HepG2 (cell line): ENCODE measurements around the gene PTH1R. TPM values are rescaled to one million over a fixed set of nuclear protein-coding genes. Genes with fewer than 3 reads are reported as not detected.

Source experiments
- ATAC-seq: fragments of 200-7000 bp; cut with Tn5 transposase; 3 replicates; pipeline ENCODE4 v1.9.1; 2020; ENCODE audit warnings: mild to moderate bottlenecking, moderate library complexity
- BruUV-seq: library from RNA; stranded (reverse); fragments of 400-500 nt; replicated peaks from 2 replicates; lab custom pipeline; 2021; lab: Mats Ljungman, UMichigan
- CTCF ChIA-PET: fragments of 300-600 bp; formaldehyde crosslinking; extraction: SDS; loops from one replicate; lab custom pipeline; 2021; ENCODE audit warnings: low total read pairs, inconsistent platforms, low intra/inter-chr PET ratio; lab: Yijun Ruan, JAX
- POLR2A ChIA-PET: fragments of 350-600 bp; sonication (Branson Sonifier 250); formaldehyde crosslinking; loops from one replicate; lab custom pipeline; 2020; ENCODE audit warnings: antibody characterized with exemption, inconsistent platforms; lab: Yijun Ruan, JAX
- DNase-seq: peaks from one replicate; pipeline ENCODE4 v3.0.0-alpha.2; 2015; ENCODE audit warnings: low spot score
- FAIRE-seq: peaks from 3 replicates; lab custom pipeline; 2011; peaks lifted over from hg19 to GRCh38; lab: Jason Lieb, UNC
- H2AFZ ChIP-seq: one replicate; pipeline ENCODE4 v1.6.1; 2011; ENCODE audit warnings: low read length, inconsistent platforms
- H3K27ac ChIP-seq: fragments of 300-600 bp; 3 replicates; pipeline ENCODE4 v1.8.0; 2011; ENCODE audit warnings: mixed run types, mild to moderate bottlenecking, mixed read lengths, low read length, inconsistent platforms; ENCODE audit not compliant: insufficient read depth; ENCODE audit errors: extremely low read length
- H3K27me3 ChIP-seq, 2 experiments: fragments of 200-600 bp in 1 of 2; 2 replicates in 1 of 2; 3 replicates in 1 of 2; pipeline versions ENCODE4 v1.6.0 to v1.8.0; 2011; ENCODE audit warnings: low read length in 2 of 2, mild to moderate bottlenecking in 2 of 2, moderate library complexity in 2 of 2, inconsistent platforms in 1 of 2; ENCODE audit not compliant: insufficient read depth in 2 of 2, control insufficient read depth in 1 of 2
- H3K36me3 ChIP-seq, 2 experiments: fragments of 200-600 bp in 1 of 2; replicated peaks in 1 of 2; 2 replicates in 1 of 2; 3 replicates in 1 of 2; pipeline versions ENCODE4 v1.5.1 to v1.8.0; 2011; ENCODE audit warnings: low read length in 2 of 2, inconsistent platforms in 1 of 2; ENCODE audit not compliant: insufficient read depth in 2 of 2, control insufficient read depth in 1 of 2
- H3K4me1 ChIP-seq: 2 replicates; pipeline ENCODE4 v1.5.1; 2012; ENCODE audit warnings: low read length, inconsistent platforms; ENCODE audit not compliant: insufficient read depth
- H3K4me2 ChIP-seq: 2 replicates; pipeline ENCODE4 v1.6.0; 2011; ENCODE audit warnings: low read depth, low read length, inconsistent platforms
- H3K4me3 ChIP-seq, 3 experiments: fragments of 200-600 bp in 1 of 3; sonication (generic), shearing (Covaris generic) in 1 of 3; replicated peaks in 1 of 3; 2 replicates each; pipeline ENCODE4 v1.5.1; 2011 to 2016; ENCODE audit warnings: low read length in 3 of 3, inconsistent platforms in 2 of 3, low read depth in 2 of 3, mild to moderate bottlenecking in 2 of 3, control low read depth in 1 of 3, mixed read lengths in 1 of 3; ENCODE audit not compliant: insufficient read depth in 1 of 3
- H3K79me2 ChIP-seq: one replicate; pipeline ENCODE4 v1.6.1; 2011; ENCODE audit warnings: low read length, inconsistent platforms; ENCODE audit not compliant: insufficient read depth
- H3K9ac ChIP-seq: 2 replicates; pipeline ENCODE4 v1.6.0; 2011; ENCODE audit warnings: mild to moderate bottlenecking, low read depth, low read length, inconsistent platforms; ENCODE audit not compliant: insufficient read depth
- H3K9me3 ChIP-seq: 2 replicates; pipeline ENCODE4 v1.5.1; 2012; ENCODE audit warnings: mild to moderate bottlenecking, low read length
- H4K20me1 ChIP-seq: 2 replicates; pipeline ENCODE4 v1.6.0; 2011; ENCODE audit warnings: inconsistent platforms, mild to moderate bottlenecking, low read length, moderate library complexity; ENCODE audit not compliant: insufficient read depth
- ATF3 ChIP-seq: sonication (generic); formaldehyde crosslinking; IDR thresholded peaks from 2 replicates; pipeline ENCODE4 v1.4.0; 2020; ENCODE audit warnings: missing genetic modification reagents
- E2F2 ChIP-seq: sonication (generic); formaldehyde crosslinking; IDR thresholded peaks from 2 replicates; pipeline ENCODE4 v1.4.0; 2020; ENCODE audit warnings: missing genetic modification reagents, borderline replicate concordance
- GABPB1 ChIP-seq: IDR thresholded peaks from 2 replicates; pipeline ENCODE4 v1.6.1; 2016; ENCODE audit warnings: mild to moderate bottlenecking, missing genetic modification reagents, moderate library complexity, missing compliant biosample characterization
- GATAD2A ChIP-seq: IDR thresholded peaks from 2 replicates; pipeline ENCODE4 v1.6.1; 2016
- HNRNPL ChIP-seq: fragments of 200-400 bp; formaldehyde crosslinking; IDR thresholded peaks from 2 replicates; pipeline ENCODE4 v1.6.1; 2017; ENCODE audit warnings: mild to moderate bottlenecking, low read depth, low read length
- MNT ChIP-seq: fragments of 450-650 bp; IDR thresholded peaks from 2 replicates; pipeline ENCODE4 v1.6.1; 2016
- NR2F6 ChIP-seq, 2 experiments: IDR thresholded peaks; 2 replicates each; pipeline ENCODE4 v1.6.1; 2016; ENCODE audit warnings: antibody characterized with exemption in 1 of 2, mild to moderate bottlenecking in 1 of 2
- RARA ChIP-seq: IDR thresholded peaks from 2 replicates; pipeline ENCODE4 v1.6.1; 2016; ENCODE audit warnings: missing genetic modification reagents, missing compliant biosample characterization
- RBM39 ChIP-seq: fragments of 200-400 bp; formaldehyde crosslinking; IDR thresholded peaks from one replicate; pipeline ENCODE4 v1.6.1; 2018; ENCODE audit warnings: antibody characterized with exemption, mild to moderate bottlenecking, low read depth, low read length; ENCODE audit not compliant: poor library complexity, severe bottlenecking
- SAP130 ChIP-seq: IDR thresholded peaks from 2 replicates; pipeline ENCODE4 v1.6.1; 2016; ENCODE audit warnings: low read depth
- TCF7L2 ChIP-seq: IDR thresholded peaks from 2 replicates; pipeline ENCODE4 v1.6.1; 2011; ENCODE audit warnings: mild to moderate bottlenecking, low read depth, low read length, moderate library complexity
- XRCC5 ChIP-seq: fragments of 200-400 bp; formaldehyde crosslinking; optimal IDR thresholded peaks from 2 replicates; pipeline ENCODE3; 2017; ENCODE audit warnings: mild to moderate bottlenecking, low read length
- ZBTB3 ChIP-seq: sonication (generic); formaldehyde crosslinking; IDR thresholded peaks from 2 replicates; pipeline ENCODE4 v1.4.0; 2020; ENCODE audit warnings: low read depth, mild to moderate bottlenecking, moderate library complexity, missing genetic modification reagents, borderline replicate concordance
- ZFP91 ChIP-seq: sonication (generic); formaldehyde crosslinking; IDR thresholded peaks from 2 replicates; pipeline ENCODE4 v1.9.0; 2022; ENCODE audit warnings: missing genetic modification reagents, mild to moderate bottlenecking, borderline replicate concordance
- WGBS: methylation state at CpG from one replicate; pipeline ENCODE4 v1.1.6; 2017; ENCODE audit warnings: low lambda C conversion rate; 5-methylcytosine and 5-hydroxymethylcytosine counted together
- in situ Hi-C: cut with HindIII; loops from 2 replicates; pipeline ENCODE4 v1.10.0; 2017; ENCODE audit warnings: low pct_unique_long_range_greater_than_20kb; ENCODE audit not compliant: extremely low pct_ligation_motif_present
- intact Hi-C: fragments of 100-400 bp; cut with micrococcal nuclease; formaldehyde crosslinking; loops from one replicate; pipeline ENCODE4 v1.10.0; 2022; ENCODE audit not compliant: unreplicated experiment
- polyA plus RNA-seq, 8 experiments: library from polyadenylated mRNA; depleted of rRNA in 3 of 8; stranded (reverse) in 7 of 8; unstranded in 1 of 8; fragments of >200 nt; fragmentation: Illumina TruSeq in 4 of 8; extraction: Trizol in 4 of 8; gene quantifications; 2 replicates each; pipeline versions ENCODE4 v1.2.1 to v1.2.3, GENCODE V29; 2011 to 2016; ENCODE audit warnings: low read depth in 4 of 8, missing spikeins in 1 of 8, mixed read lengths in 1 of 8; ENCODE audit not compliant: insufficient read depth in 1 of 8
- total RNA-seq, 5 experiments: library from RNA; depleted of rRNA; stranded (reverse); fragments of >200 nt; fragmentation: Illumina TruSeq; extraction: Trizol; gene quantifications; 2 replicates each; pipeline ENCODE4 v1.2.3, GENCODE V29; 2016; ENCODE audit warnings: low read depth in 1 of 5
- TF ChIP-seq, protein P1 (sequence below): sonication (generic); formaldehyde crosslinking; IDR thresholded peaks from 2 replicates; pipeline ENCODE4 v1.9.0; 2022; ENCODE audit warnings: low read depth, missing genetic modification reagents

Gene PTH1R
- total and polyA plus RNA-seq, 2 of the 13 experiments (the other 11 are each of a cell fraction or from before 2014, with no cell fraction given), result not detected

DNA sequence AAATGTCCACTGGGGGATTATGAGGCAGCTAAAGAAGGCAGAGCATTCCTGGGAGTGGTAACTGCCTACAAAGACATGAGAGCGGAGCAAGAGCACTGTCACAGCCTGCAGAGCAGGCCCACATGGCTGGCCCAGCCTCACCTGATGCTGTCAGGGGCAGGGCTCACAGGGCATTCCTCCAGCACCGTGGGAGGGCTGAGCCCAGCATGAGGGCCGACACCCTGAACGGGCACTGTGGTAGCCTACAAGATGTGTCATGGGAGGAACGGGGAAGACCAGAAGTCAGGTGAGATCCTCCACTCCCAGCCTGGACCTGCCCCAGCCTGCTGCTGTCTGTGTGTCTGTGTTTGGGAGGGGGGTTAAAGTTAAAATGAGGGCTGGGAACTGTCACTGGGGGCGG lies 68.9 kb downstream of the PTH1R start (continued):
- TF ChIP-seq RBM39 (no peak), ZFP91 (CRISPR knock-in tag) (no peak)

DNA sequence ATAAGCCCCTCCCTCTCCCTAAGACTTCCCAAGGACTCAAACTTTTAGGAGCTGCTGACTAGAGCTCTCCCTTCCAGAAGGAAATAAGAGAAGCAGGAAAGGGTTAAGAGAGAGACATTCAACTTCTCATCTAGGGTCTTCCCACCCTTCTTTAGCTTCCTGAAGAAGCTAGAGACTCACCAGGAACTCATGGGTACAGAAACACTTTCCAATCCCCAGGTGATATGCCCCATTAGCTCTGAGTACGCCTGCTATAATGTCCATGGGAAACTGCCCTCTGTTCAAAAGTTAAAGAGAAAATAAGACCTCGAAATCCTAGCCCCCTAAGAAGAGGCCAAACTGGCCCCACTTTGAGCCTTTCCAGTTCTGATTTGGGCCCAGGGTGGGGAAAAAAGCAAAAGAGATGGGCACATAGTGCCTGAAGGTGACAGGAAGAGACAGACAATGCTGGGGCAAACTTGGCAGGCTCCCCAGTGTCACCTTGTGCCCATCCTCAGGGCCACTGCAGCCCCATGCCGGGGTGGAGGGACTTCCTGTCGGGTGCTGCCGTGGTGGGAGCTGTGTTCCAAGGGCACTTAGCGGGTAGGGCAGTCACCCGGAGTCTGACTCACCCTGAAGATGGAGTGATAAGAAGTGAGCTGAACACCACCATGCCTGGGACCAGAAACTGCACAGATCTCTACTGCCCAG lies 69.5 kb downstream of the PTH1R start:
- ChIA-PET POLR2A (interaction anchor here (1.5 to 3.0 kb wide), 4 partner anchors 11 to 33 kb away, joined by 5 to 34 read pairs (median 10); partner anchors contain the start of genes CCDC12 and NBEAL2), CTCF (interaction anchor here (0.9 kb wide), 1 partner anchor 23 kb away, joined by 3 read pairs; no protein-coding TSS in a partner anchor)
- Histone ChIP-seq H3K27me3 (no peaks in the 10 kb centered on the region), H3K4me3 (no peak overlapping the region), H2AFZ (no peak overlapping the region), H3K27ac (peak overlapping the region; percentile 45), H3K4me1 (peaks cover 93% of the 10 kb centered on the region), H3K36me3 (peaks cover 2 to 11% of the 10 kb centered on the region in 2 experiments; a peak in 3 of 5 replicates), H3K9me3 (no peaks in the 10 kb centered on the region), H4K20me1 (peaks cover 53% of the 10 kb centered on the region), H3K9ac (0 out of 2 replicates have a peak overlapping the region, but pooled peaks have one; percentile 2), H3K4me2 (no peak overlapping the region), H3K79me2 (peaks cover 82% of the 10 kb centered on the region)
- FAIRE-seq (no peak), ATAC-seq (no peak; the same call in 2 of the 3 replicates), DNase-seq (peak; percentile 45)
- 47% methylated on average over 2 of the region's 7 CpGs for WGBS
- intact Hi-C loops (no loop called here), in situ Hi-C loops (no loop called here)
- no TSS peak for BruUV-seq
- TF ChIP-seq HNRNPL (peak; percentile 90), SAP130 (CRISPR knock-in tag) (0 out of 2 replicates have a peak, but pooled peaks have one; percentile 15), XRCC5 (peak; percentile 30), RARA (CRISPR knock-in tag) (peak; percentile 52; the same call in 1 of the 2 replicates), ZBTB3 (CRISPR knock-in tag) (no peak), E2F2 (no peak), ATF3 (CRISPR knock-in tag) (peak; percentile 52; the same call in 1 of the 2 replicates), GATAD2A (peak; percentile 40; the same call in 1 of the 2 replicates), MNT (no peak), NR2F6 (IDR thresholded peaks at IDR 0.05) (no peak), NR2F6 (CRISPR knock-in tag; IDR thresholded peaks at IDR 0.05) (peak; percentile 20; the same call in 1 of the 2 replicates), TCF7L2 (no peak), GABPB1 (CRISPR knock-in tag) (peak; percentile 52; the same call in 1 of the 2 replicates)
- TF ChIP-seq, protein P1, sequence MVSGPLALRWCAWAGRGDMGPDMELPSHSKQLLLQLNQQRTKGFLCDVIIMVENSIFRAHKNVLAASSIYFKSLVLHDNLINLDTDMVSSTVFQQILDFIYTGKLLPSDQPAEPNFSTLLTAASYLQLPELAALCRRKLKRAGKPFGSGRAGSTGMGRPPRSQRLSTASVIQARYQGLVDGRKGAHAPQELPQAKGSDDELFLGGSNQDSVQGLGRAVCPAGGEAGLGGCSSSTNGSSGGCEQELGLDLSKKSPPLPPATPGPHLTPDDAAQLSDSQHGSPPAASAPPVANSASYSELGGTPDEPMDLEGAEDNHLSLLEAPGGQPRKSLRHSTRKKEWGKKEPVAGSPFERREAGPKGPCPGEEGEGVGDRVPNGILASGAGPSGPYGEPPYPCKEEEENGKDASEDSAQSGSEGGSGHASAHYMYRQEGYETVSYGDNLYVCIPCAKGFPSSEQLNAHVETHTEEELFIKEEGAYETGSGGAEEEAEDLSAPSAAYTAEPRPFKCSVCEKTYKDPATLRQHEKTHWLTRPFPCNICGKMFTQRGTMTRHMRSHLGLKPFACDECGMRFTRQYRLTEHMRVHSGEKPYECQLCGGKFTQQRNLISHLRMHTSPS (CRISPR knock-in tag), result peak; percentile 96
